Brain microvascular endothelial cell (primary cell): ENCODE data around the gene EMC6.

ENCODE experiments used
- DNase-seq: peaks from one replicate; pipeline ENCODE4 v3.0.0-alpha.2; 2020
- H3K27ac ChIP-seq: fragments of 250-450 bp; sonication (Bioruptor Pico); 2 replicates; pipeline ENCODE4 v1.5.1; 2020; ENCODE audit warnings: mild to moderate bottlenecking, moderate library complexity
- H3K27me3 ChIP-seq: fragments of 250-450 bp; sonication (Bioruptor Pico); replicated peaks from 2 replicates; pipeline ENCODE4 v1.5.1; 2020; ENCODE audit warnings: mild to moderate bottlenecking
- H3K36me3 ChIP-seq: fragments of 250-450 bp; sonication (Bioruptor Pico); replicated peaks from 2 replicates; pipeline ENCODE4 v1.5.1; 2020; ENCODE audit warnings: mild to moderate bottlenecking
- H3K4me3 ChIP-seq: 2 replicates; pipeline ENCODE4 v1.5.1; 2011; ENCODE audit warnings: low read depth, mild to moderate bottlenecking, control low read depth, low read length, moderate library complexity
- CTCF ChIP-seq: IDR thresholded peaks from 2 replicates; pipeline ENCODE4 v1.5.1; 2011; ENCODE audit warnings: low read depth, mild to moderate bottlenecking, moderate library complexity, low read length, control low read depth, inconsistent platforms; ENCODE audit errors: missing control alignments
- in situ Hi-C: cut with HindIII; loops from 2 replicates; pipeline ENCODE4 v1.10.0; 2017; ENCODE audit warnings: low sequenced_read_pairs, low pct_ligation_motif_present

The EMC6 gene

DNA sequence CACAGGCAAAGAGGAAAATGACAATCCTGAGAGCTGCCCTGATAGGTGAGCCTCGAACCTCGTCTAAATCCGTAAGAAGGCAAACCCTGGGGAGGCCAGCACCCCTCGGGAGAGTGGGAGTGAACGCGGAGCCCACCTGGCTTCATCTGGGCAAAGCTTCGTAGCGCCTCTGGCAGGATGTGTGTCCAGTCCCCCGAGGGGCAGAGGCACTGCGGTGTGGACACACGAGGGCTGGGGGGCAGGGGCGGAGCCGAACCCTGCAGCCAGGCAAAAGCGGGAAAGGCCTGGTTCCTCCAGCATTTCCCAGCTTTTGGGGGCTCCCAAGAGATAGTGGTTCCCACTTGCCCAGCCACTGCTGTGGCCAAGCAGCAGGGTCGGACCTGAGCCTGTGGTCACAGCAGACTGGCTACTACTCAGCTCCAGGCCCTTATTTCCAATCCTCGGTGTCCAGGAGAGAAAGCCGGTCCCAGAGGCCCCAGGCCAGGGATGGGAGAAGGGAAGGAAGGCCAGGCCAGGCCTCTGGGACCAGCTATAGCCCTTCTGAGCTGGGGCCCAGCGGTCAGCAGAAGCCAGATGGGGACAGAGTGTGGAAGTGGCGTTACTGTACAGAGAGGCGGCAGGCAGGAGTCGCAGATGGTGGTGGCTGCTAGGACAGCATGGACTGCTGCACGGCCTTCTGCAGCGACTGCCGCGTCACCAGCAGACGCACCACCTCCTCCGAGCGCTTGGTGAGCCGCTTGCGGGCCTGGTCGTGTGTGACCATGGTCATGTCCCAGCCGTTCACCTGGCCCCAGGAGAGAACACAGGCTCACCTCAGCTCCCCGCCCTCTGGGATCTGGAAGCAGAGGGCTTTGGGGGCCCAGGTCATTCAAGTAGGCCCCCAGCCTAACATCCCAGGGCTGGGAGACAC is 5.3 kb upstream of the EMC6 start:
- H3K27ac ChIP-seq: no peak overlapping the region
- no peak overlapping the region for H3K4me3 ChIP-seq
- H3K27me3 ChIP-seq: no peaks in the 10 kb centered on the region
- in situ Hi-C loops: no loop called here
- peaks cover 23% of the 10 kb centered on the region for H3K36me3 ChIP-seq
- TF ChIP-seq CTCF: no peak
- DNase-seq: no peak

- Histone ChIP-seq H3K4me3 (no peak overlapping the region), H3K27ac (no peak overlapping the region), H3K27me3 (no peaks in the 10 kb centered on the region), H3K36me3 (peaks cover 23% of the 10 kb centered on the region)
- TF ChIP-seq CTCF: no peak
- in situ Hi-C loops: no loop called here
- no peak for DNase-seq
These were observed 2.8 kb upstream of the EMC6 start for GRCh38 chr17:3665834-3666233.

DNA sequence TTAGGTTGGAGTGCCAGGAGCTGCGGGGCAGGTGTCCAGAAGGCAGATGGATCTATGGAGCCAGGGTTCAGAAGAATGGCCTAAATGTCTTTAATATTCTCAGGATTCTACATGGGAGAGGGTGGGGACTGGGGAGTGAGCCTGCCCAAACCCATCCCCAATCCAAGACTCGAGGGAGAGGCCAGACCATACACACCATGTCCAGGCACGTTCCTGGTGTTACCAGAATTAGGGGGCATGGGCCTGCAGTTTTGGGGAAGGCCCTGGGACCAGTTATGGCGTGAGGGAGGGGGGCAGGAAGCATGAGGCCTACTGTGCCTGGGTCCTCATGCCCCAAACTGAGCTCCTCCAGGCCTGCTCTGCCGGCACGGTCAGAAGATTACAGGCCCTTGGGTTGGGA is 2.1 kb upstream of the EMC6 start:
- in situ Hi-C loops: no loop called here
- TF ChIP-seq CTCF: no peak
- no peak for DNase-seq
- Histone ChIP-seq H3K27ac (no peak overlapping the region), H3K27me3 (no peaks in the 10 kb centered on the region), H3K4me3 (peak overlapping the region; percentile 36), H3K36me3 (peaks cover 23% of the 10 kb centered on the region)

DNA sequence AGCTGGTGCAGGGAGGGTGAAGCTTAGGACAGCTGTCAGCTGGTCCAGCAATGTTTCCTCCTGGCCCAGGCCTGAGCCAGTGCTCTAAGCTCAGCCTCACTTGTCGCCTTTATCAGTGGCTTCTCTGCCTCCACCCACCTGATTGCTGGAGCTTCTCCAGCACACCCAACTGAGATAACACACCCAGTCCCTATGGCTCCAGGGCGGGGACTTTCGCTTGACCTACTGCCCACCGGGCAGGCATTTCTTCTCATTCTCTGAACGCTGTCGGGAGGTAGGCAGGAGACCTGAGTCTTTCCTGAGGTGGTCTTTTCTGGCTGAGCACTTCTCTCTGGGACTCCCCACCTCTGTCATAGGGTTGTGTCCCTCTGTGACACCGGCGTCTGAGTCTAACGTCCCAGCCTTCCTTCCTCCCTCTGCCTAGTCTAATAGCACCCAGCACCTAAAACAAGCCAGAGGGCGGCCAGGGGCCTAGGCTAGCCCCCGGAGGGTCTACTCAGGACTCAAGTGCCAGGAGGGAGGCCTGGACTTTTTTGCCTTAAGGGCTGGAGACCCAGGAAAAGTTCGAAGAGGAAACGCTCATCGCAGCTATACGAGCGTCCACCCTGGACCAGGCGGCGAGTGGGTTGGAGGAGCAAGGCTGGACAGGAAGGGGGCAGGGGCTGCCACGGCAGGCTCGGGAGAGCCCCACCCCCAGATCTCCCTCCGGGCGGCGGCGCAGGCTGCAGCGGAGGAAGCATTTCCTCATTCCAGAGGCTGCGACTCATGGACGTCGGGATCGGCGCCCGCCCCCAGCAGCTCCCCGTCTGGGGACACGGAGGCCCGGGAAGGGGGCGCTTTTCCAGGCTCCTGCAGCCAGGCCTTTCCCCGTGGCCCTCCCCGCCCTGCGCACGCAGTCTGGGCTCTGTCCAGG is 990 bp upstream of the EMC6 start:
- no peak for TF ChIP-seq CTCF
- Histone ChIP-seq H3K36me3 (peaks cover 20% of the 10 kb centered on the region), H3K27me3 (no peaks in the 10 kb centered on the region), H3K4me3 (peak overlapping the region; percentile 96), H3K27ac (peak overlapping the region; percentile 86)
- peak; percentile 87 for DNase-seq
- in situ Hi-C loops: no loop called here

- peak overlapping the region; percentile 75 for H3K27ac ChIP-seq
- no peak for DNase-seq
- peaks cover 9% of the 10 kb centered on the region for H3K36me3 ChIP-seq
- no peaks in the 10 kb centered on the region for H3K27me3 ChIP-seq
- peak overlapping the region; percentile 97 for H3K4me3 ChIP-seq
- TF ChIP-seq CTCF: no peak
- in situ Hi-C loops: no loop called here
These were observed 404 bp downstream of the EMC6 start for GRCh38 chr17:3669085-3669347.
